DOHH2 (cell line): Measurements from ENCODE around the gene GGT6.

Experiments used
- H3F3A ChIP-seq: fragments of 200-600 bp; sonication (generic), shearing (Covaris generic); 2 replicates; pipeline ENCODE4 v1.6.0; 2016; ENCODE audit warnings: antibody characterized with exemption, mild to moderate bottlenecking; ENCODE audit not compliant: control insufficient read depth, insufficient read depth
- H3K27ac ChIP-seq: fragments of 200-600 bp; sonication (generic); 2 replicates; pipeline ENCODE4 v1.5.1; 2014; ENCODE audit warnings: low read depth, mild to moderate bottlenecking, low read length, moderate library complexity
- H3K27me3 ChIP-seq: fragments of 200-600 bp; sonication (generic); 2 replicates; pipeline ENCODE4 v1.6.1; 2014; ENCODE audit warnings: mild to moderate bottlenecking, low read length, mixed read lengths; ENCODE audit not compliant: control insufficient read depth
- H3K36me3 ChIP-seq: fragments of 200-600 bp; sonication (generic); 2 replicates; pipeline ENCODE4 v1.6.1; 2014; ENCODE audit warnings: mild to moderate bottlenecking, low read length, moderate library complexity, mixed read lengths; ENCODE audit not compliant: control insufficient read depth
- H3K4me1 ChIP-seq: fragments of 200-600 bp; sonication (generic); 2 replicates; pipeline ENCODE4 v1.6.1; 2014; ENCODE audit warnings: mild to moderate bottlenecking, low read length, mixed read lengths; ENCODE audit not compliant: control insufficient read depth
- H3K4me2 ChIP-seq: fragments of 200-600 bp; sonication (generic); 2 replicates; pipeline ENCODE4 v1.6.0; 2014; ENCODE audit warnings: mild to moderate bottlenecking, low read length, moderate library complexity
- H3K4me3 ChIP-seq: fragments of 200-600 bp; sonication (generic); 2 replicates; pipeline ENCODE4 v1.5.1; 2014; ENCODE audit warnings: mild to moderate bottlenecking, low read length, mixed read lengths
- H3K79me2 ChIP-seq: fragments of 200-600 bp; sonication (generic); 2 replicates; pipeline ENCODE4 v1.6.1; 2014; ENCODE audit warnings: mild to moderate bottlenecking, low read length, mixed read lengths; ENCODE audit not compliant: control insufficient read depth
- H3K9me2 ChIP-seq: fragments of 200-600 bp; sonication (generic); replicated peaks from 2 replicates; pipeline ENCODE4 v1.6.1; 2014; ENCODE audit warnings: mild to moderate bottlenecking, low read length, mixed read lengths; ENCODE audit not compliant: control insufficient read depth
- H3K9me3 ChIP-seq: fragments of 200-600 bp; sonication (generic); 2 replicates; pipeline ENCODE4 v1.6.1; 2014; ENCODE audit warnings: antibody characterized with exemption, low read length, mixed read lengths; ENCODE audit not compliant: control insufficient read depth, insufficient read depth
- H4K20me1 ChIP-seq: fragments of 200-600 bp; sonication (generic); 2 replicates; pipeline ENCODE4 v1.6.0; 2014; ENCODE audit warnings: low read depth, mild to moderate bottlenecking, antibody characterized with exemption, low read length, moderate library complexity; ENCODE audit not compliant: control insufficient read depth, insufficient read depth
- EZH2phosphoT487 ChIP-seq: fragments of 200-600 bp; sonication (generic); IDR thresholded peaks from 2 replicates; pipeline ENCODE4 v1.6.1; 2017; ENCODE audit warnings: borderline replicate concordance, mild to moderate bottlenecking, antibody characterized with exemption, low read length, moderate library complexity, mixed read lengths
- TF ChIP-seq, protein P1 (sequence below): fragments of 200-600 bp; sonication (generic); IDR thresholded peaks from one replicate; pipeline ENCODE4 v1.5.1; 2014; ENCODE audit warnings: antibody characterized with exemption, mild to moderate bottlenecking, low read depth, low read length; ENCODE audit not compliant: poor library complexity, severe bottlenecking

Gene GGT6

DNA sequence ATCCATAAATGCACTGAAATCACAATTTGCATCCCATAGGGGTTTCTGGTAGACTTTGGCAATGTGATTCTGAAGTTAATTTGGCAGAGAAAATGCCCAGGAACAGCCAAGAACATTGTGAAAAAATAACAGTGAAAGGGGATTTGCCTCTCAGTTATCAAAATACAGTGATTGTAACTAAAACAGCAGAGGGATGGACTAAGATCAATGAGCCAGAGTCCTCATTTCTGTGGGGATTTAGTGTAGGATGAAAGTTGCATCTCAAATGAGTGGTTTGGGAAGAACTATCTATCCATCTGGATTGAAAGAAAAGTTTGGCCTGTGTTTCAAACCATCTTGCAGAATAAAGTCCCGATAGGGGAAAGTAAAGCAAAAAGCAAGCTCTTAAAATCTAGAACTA, 33.2 kb downstream of the GGT6 start:
- Histone ChIP-seq H3K4me1 (peaks cover 22% of the 10 kb centered on the region), H3K27me3 (peaks cover 17% of the 10 kb centered on the region), H3K27ac (no peak overlapping the region), H3K4me3 (no peak overlapping the region), H4K20me1 (no peaks in the 10 kb centered on the region), H3K9me2 (no peaks in the 10 kb centered on the region), H3K4me2 (no peak overlapping the region), H3K79me2 (no peaks in the 10 kb centered on the region), H3K36me3 (no peaks in the 10 kb centered on the region), H3F3A (no peaks in the 10 kb centered on the region), H3K9me3 (no peaks in the 10 kb centered on the region)
- TF ChIP-seq EZH2phosphoT487: no peak
- TF ChIP-seq, protein P1, sequence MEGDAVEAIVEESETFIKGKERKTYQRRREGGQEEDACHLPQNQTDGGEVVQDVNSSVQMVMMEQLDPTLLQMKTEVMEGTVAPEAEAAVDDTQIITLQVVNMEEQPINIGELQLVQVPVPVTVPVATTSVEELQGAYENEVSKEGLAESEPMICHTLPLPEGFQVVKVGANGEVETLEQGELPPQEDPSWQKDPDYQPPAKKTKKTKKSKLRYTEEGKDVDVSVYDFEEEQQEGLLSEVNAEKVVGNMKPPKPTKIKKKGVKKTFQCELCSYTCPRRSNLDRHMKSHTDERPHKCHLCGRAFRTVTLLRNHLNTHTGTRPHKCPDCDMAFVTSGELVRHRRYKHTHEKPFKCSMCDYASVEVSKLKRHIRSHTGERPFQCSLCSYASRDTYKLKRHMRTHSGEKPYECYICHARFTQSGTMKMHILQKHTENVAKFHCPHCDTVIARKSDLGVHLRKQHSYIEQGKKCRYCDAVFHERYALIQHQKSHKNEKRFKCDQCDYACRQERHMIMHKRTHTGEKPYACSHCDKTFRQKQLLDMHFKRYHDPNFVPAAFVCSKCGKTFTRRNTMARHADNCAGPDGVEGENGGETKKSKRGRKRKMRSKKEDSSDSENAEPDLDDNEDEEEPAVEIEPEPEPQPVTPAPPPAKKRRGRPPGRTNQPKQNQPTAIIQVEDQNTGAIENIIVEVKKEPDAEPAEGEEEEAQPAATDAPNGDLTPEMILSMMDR: no peak

DNA sequence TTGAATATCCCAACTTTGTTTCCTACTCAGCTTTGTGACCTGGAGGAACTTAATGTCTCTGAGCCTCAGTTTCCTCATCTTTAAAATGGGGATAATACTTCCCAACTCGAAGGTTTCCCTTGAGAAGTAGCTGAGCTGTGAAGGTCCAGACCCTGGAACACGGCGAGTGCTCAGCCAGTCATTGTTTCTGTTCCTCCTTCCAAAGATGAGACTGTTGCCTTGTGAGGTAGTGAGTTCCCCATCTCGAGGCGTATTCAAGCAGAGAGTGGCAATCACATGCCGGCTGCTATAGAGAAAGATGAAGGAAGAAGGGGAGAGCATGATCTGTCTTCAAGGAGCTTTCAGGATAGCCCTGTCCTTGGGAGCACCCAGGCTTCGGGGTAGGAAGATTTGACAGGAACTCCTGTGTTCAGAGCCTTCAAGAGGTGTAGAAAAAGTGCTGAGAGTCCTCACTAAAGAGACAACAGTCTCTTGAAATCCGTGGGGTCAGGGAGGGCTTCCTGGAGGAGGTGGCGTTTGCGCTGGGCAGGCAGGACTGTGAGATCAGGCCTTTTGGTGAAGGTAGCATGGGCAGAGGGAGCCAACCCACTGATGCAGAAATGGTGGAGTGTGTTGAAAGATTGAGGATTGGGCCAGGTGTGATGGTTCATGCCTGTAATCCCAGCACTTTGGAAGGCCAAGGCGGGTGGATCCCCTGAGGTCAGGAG, 34.5 kb downstream of the GGT6 start:
- Histone ChIP-seq H4K20me1 (no peaks in the 10 kb centered on the region), H3K27ac (no peak overlapping the region), H3K79me2 (no peaks in the 10 kb centered on the region), H3K9me2 (no peaks in the 10 kb centered on the region), H3F3A (no peaks in the 10 kb centered on the region), H3K4me3 (no peak overlapping the region), H3K4me1 (peaks cover 23% of the 10 kb centered on the region), H3K4me2 (no peak overlapping the region), H3K9me3 (no peaks in the 10 kb centered on the region), H3K27me3 (peaks cover 17% of the 10 kb centered on the region), H3K36me3 (no peaks in the 10 kb centered on the region)
- no peak for TF ChIP-seq EZH2phosphoT487
- TF ChIP-seq, protein P1: no peak

DNA sequence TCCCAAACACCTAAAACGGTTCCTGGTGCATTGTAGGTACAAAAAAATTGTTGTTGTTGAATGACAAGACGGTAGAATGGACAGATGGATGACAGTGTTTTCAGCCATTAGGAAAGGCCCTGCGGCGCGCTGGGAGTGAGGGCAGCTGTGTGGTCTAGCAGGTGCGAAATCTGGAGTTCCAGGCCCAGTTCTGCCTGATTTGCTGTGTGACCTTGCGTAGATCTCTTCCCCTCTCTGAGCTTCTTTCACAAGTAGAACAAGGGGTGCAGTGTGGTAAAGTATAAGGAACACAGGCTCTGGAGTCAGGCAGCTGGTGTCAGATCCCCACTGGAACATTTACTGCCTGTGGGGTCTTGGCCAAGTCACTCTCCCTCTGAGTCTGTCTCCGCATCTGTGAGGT, 36.4 kb downstream of the GGT6 start:
- no peaks in the 10 kb centered on the region for H3F3A ChIP-seq

More for the DNA sequence above, 36.4 kb downstream of the GGT6 start:
- peaks cover 17% of the 10 kb centered on the region for H3K27me3 ChIP-seq
- no peaks in the 10 kb centered on the region for H3K36me3 ChIP-seq
- peak overlapping the region; percentile 51 for H3K4me3 ChIP-seq
- no peaks in the 10 kb centered on the region for H4K20me1 ChIP-seq
- H3K27ac ChIP-seq: peak overlapping the region; percentile 34
- no peaks in the 10 kb centered on the region for H3K9me3 ChIP-seq
- H3K4me1 ChIP-seq: peaks cover 33% of the 10 kb centered on the region
- no peak for TF ChIP-seq EZH2phosphoT487
- TF ChIP-seq, protein P1: no peak
- H3K79me2 ChIP-seq: no peaks in the 10 kb centered on the region
- peak overlapping the region; percentile 70 for H3K4me2 ChIP-seq
- no peaks in the 10 kb centered on the region for H3K9me2 ChIP-seq
